ENCODE results near the gene NDUFS8. TPM values are rescaled to one million over a fixed set of nuclear protein-coding genes. Genes with fewer than 3 reads are reported as not detected.
"Not testable (repeated sequence)": the region's sequence is repeated elsewhere in the genome, so short reads cannot be mapped to it uniquely, and the experiment has no call there.

NDUFS8 gene
- 104 TPM for polyA plus RNA-seq (2013, experiment 1 of 2)
- 106 TPM for polyA plus RNA-seq (2013, experiment 2 of 2)

DNA sequence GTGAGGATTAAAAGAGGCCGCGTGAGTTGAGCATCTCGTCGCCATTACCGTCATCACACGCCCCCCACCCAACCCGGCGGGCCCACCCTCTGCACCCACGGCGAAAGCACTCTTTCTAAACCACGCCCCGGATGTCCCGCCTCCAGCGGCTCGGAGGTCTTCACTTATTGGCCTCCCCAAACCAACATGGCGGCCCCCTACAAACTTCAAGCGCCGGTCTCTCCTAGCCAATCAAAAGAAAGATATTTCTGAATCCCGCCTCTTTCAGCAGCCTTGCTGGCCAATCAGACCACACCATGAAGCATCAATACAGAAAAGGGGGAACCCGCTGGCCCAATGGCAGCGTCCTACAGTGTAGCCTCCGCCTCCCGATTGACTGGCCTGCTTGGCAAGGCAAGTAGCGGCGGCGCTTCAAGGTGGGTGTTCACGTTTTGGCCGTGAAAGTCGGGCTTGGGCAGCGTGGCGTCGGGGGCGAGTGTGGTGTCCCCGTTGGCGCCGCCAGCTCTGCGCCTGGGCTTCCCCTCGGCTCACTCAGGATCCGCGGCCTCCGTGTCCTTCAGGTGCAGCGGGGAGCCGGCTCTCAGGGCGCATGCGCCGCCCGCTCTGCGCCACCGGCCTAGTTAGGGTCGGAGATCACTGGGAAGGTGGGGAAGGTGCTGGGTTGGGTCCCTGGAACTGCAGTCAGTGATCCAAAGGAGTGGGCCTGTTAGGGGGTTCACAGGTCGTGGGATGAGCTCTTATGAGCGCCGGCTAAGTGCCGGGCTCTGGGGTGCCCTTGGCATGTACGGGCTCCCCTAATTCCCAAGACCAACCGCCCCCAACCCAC is at the start of gene NDUFS8:
TSS of gene NDUFS8 (plus strand) at position 364 of the 826 bp plus-strand sequence. CDS start 1,471 bp downstream, outside the sequence.
- H3K27me3 ChIP-seq (ENCODE audit: control insufficient read depth in 1 of 2, insufficient read depth in 1 of 2, low read length in 2 of 2), result no peaks in the 10 kb centered on the region
- peak within 1 kb of the TSS; percentile 75 for H2AFZ ChIP-seq (ENCODE audit: low read depth, low read length)
- peak within 1 kb of the TSS; percentile 62 for H3K4me2 ChIP-seq (ENCODE audit: low read length, poor library complexity, severe bottlenecking)
- DNase-seq, result peak; percentile 99
- H3K18ac ChIP-seq (ENCODE audit: low read depth in 1 of 2, low read length in 2 of 2), result peak within 1 kb of the TSS; percentile 87 to 93
- H2BK120ac ChIP-seq (ENCODE audit: low read depth, low read length), result no peak within 1 kb of the TSS
- H3K23ac ChIP-seq (ENCODE audit: low read length in 2 of 2), result peak within 1 kb of the TSS in 1 of 2 experiments; percentile 91
- H3K14ac ChIP-seq (ENCODE audit: low read length in 2 of 2), result peak within 1 kb of the TSS in 1 of 2 experiments; percentile 91
- H3K9ac ChIP-seq (ENCODE audit: low read length), result peak within 1 kb of the TSS; percentile 92
- H3K4ac ChIP-seq (ENCODE audit: low read depth in 1 of 2, low read length in 2 of 2), result peak within 1 kb of the TSS; percentile 36 to 93
- H4K91ac ChIP-seq (ENCODE audit: low read length), result peak within 1 kb of the TSS; percentile 95
- peaks cover 36 to 38% of the 10 kb centered on the region in 2 experiments for H3K36me3 ChIP-seq (ENCODE audit: control insufficient read depth in 1 of 2, insufficient read depth in 2 of 2, low read depth in 1 of 2, low read length in 2 of 2)
- peak within 1 kb of the TSS; percentile 97 for H4K8ac ChIP-seq (ENCODE audit: low read length)
- no peaks in the 10 kb centered on the region for H3K9me3 ChIP-seq (ENCODE audit: control insufficient read depth, low read length)
- H3K4me1 ChIP-seq (ENCODE audit: control insufficient read depth, insufficient read depth, low read depth, low read length), result peaks cover 52% of the 10 kb centered on the region
- peak within 1 kb of the TSS; percentile 86 to 92 for H3K4me3 ChIP-seq (ENCODE audit: insufficient read depth in 1 of 2, low read depth in 1 of 2, low read length in 2 of 2)
- H3K27ac ChIP-seq (ENCODE audit: low read length, poor library complexity, severe bottlenecking), result peak within 1 kb of the TSS; percentile 35
- H2BK12ac ChIP-seq (ENCODE audit: low read length in 2 of 2), result peak within 1 kb of the TSS in 1 of 2 experiments; percentile 42
- peaks cover 22% of the 10 kb centered on the region for H3K79me1 ChIP-seq (replicated peaks; ENCODE audit: low read length, poor library complexity, severe bottlenecking)
- H2BK5ac ChIP-seq (ENCODE audit: low read depth, low read length, poor library complexity, severe bottlenecking), result peak within 1 kb of the TSS; percentile 71
- peak within 1 kb of the TSS; percentile 78 for H2BK15ac ChIP-seq (ENCODE audit: low read depth, poor library complexity, severe bottlenecking)
- WGBS, result 3% methylated on average over 51 of the region's 56 CpGs
- H2AK5ac ChIP-seq (ENCODE audit: low read length, severe bottlenecking), result peak within 1 kb of the TSS; percentile 24

GRCh38 chr11:67981226-67981625 is 49.3 kb upstream of the NDUFS8 start:
- not testable (repeated sequence) for H3K4me2 ChIP-seq (ENCODE audit: low read length, poor library complexity, severe bottlenecking); H2BK15ac ChIP-seq (ENCODE audit: low read depth, poor library complexity, severe bottlenecking); H3K4me1 ChIP-seq (ENCODE audit: control insufficient read depth, insufficient read depth, low read depth, low read length); H3K14ac ChIP-seq (ENCODE audit: low read length in 2 of 2); H3K27ac ChIP-seq (ENCODE audit: low read length, poor library complexity, severe bottlenecking); H3K79me1 ChIP-seq (replicated peaks; ENCODE audit: low read length, poor library complexity, severe bottlenecking); H4K91ac ChIP-seq (ENCODE audit: low read length); H3K36me3 ChIP-seq (ENCODE audit: control insufficient read depth in 1 of 2, insufficient read depth in 2 of 2, low read depth in 1 of 2, low read length in 2 of 2); DNase-seq; H2AK5ac ChIP-seq (ENCODE audit: low read length, severe bottlenecking); H2BK12ac ChIP-seq (ENCODE audit: low read length in 2 of 2); H3K4ac ChIP-seq (ENCODE audit: low read depth in 1 of 2, low read length in 2 of 2); H3K23ac ChIP-seq (ENCODE audit: low read length in 2 of 2); H2BK5ac ChIP-seq (ENCODE audit: low read depth, low read length, poor library complexity, severe bottlenecking); H2AFZ ChIP-seq (ENCODE audit: low read depth, low read length); H4K8ac ChIP-seq (ENCODE audit: low read length); H3K18ac ChIP-seq (ENCODE audit: low read depth in 1 of 2, low read length in 2 of 2); H3K9ac ChIP-seq (ENCODE audit: low read length); H3K9me3 ChIP-seq (ENCODE audit: control insufficient read depth, low read length); H2BK120ac ChIP-seq (ENCODE audit: low read depth, low read length); H3K4me3 ChIP-seq (ENCODE audit: insufficient read depth in 1 of 2, low read depth in 1 of 2, low read length in 2 of 2)
- 89% methylated on average over 10 of the region's 10 CpGs for WGBS
- peaks cover 4 to 29% of the 10 kb centered on the region in 2 experiments for H3K27me3 ChIP-seq (ENCODE audit: control insufficient read depth in 1 of 2, insufficient read depth in 1 of 2, low read length in 2 of 2)

DNA sequence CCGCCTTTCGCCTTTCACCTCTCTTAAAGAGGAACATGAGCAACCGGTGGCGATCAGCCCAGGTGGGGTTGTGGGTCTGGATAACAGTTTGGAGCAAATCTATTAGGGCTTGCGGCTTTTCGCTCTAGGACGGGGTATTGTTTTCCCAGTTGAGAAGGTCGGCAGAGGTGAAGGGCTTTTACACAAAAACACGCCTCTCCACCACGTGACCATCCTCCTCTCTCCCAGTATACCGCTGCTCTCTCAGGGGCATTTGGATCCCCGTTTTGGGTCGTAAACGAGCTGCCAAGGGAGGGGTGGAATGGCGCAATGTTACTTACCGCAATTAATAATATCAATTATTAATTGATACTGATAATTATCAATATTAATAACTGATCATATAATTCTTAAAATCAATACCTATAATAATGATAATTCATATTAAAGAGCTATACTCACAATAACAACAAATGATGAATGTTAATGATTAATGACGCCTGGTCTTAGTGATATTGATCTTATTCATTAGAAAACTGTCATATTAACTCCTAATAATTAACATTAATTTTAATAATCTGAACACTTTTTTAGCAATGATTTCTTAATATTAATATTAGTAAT is 48.1 kb upstream of the NDUFS8 start:
- not testable (repeated sequence) for H3K23ac ChIP-seq (ENCODE audit: low read length in 2 of 2); H3K4me1 ChIP-seq (ENCODE audit: control insufficient read depth, insufficient read depth, low read depth, low read length); H3K4me2 ChIP-seq (ENCODE audit: low read length, poor library complexity, severe bottlenecking); DNase-seq; H2BK120ac ChIP-seq (ENCODE audit: low read depth, low read length); H2AFZ ChIP-seq (ENCODE audit: low read depth, low read length); H3K36me3 ChIP-seq (ENCODE audit: control insufficient read depth in 1 of 2, insufficient read depth in 2 of 2, low read depth in 1 of 2, low read length in 2 of 2); H2AK5ac ChIP-seq (ENCODE audit: low read length, severe bottlenecking); H3K4ac ChIP-seq (ENCODE audit: low read depth in 1 of 2, low read length in 2 of 2); H4K91ac ChIP-seq (ENCODE audit: low read length); H3K9me3 ChIP-seq (ENCODE audit: control insufficient read depth, low read length); H3K14ac ChIP-seq (ENCODE audit: low read length in 2 of 2); H3K4me3 ChIP-seq (ENCODE audit: insufficient read depth in 1 of 2, low read depth in 1 of 2, low read length in 2 of 2); H3K9ac ChIP-seq (ENCODE audit: low read length); H2BK15ac ChIP-seq (ENCODE audit: low read depth, poor library complexity, severe bottlenecking); H2BK12ac ChIP-seq (ENCODE audit: low read length in 2 of 2); H2BK5ac ChIP-seq (ENCODE audit: low read depth, low read length, poor library complexity, severe bottlenecking); H3K79me1 ChIP-seq (replicated peaks; ENCODE audit: low read length, poor library complexity, severe bottlenecking); H3K18ac ChIP-seq (ENCODE audit: low read depth in 1 of 2, low read length in 2 of 2); H4K8ac ChIP-seq (ENCODE audit: low read length); H3K27ac ChIP-seq (ENCODE audit: low read length, poor library complexity, severe bottlenecking)
- H3K27me3 ChIP-seq (ENCODE audit: control insufficient read depth in 1 of 2, insufficient read depth in 1 of 2, low read length in 2 of 2), result peaks cover 4 to 24% of the 10 kb centered on the region in 2 experiments
- WGBS, result 82% methylated on average over 7 of the region's 17 CpGs

DNA sequence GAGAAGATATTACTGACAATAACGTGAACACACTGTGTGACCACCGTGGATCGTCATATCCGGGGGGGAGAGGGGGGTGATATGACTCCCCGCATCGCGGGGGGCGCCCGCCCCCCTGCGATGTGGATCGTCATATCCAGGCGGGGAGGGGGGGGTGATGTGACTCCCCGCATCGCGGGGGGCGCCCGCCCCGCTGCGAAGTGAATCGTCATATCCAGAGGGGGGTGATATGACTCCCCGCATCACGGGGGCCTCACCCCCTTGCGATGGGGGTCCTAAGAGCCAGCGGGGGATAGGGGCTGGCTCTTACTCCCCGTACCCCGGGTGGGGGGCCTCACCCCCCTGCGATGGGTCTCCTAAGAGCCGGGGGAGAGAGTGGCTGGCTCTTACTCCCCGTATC is 46.5 kb upstream of the NDUFS8 start:
- H3K9ac ChIP-seq (ENCODE audit: low read length), result no peak overlapping the region
- H2BK120ac ChIP-seq (ENCODE audit: low read depth, low read length), result no peak overlapping the region
- WGBS, result 87% methylated on average over 28 of the region's 29 CpGs
- H2BK5ac ChIP-seq (ENCODE audit: low read depth, low read length, poor library complexity, severe bottlenecking), result no peak overlapping the region
- H3K79me1 ChIP-seq (replicated peaks; ENCODE audit: low read length, poor library complexity, severe bottlenecking), result no peaks in the 10 kb centered on the region
- no peak for DNase-seq
- H3K36me3 ChIP-seq (ENCODE audit: control insufficient read depth in 1 of 2, insufficient read depth in 2 of 2, low read depth in 1 of 2, low read length in 2 of 2), result no peaks in the 10 kb centered on the region
- H2BK12ac ChIP-seq (ENCODE audit: low read length in 2 of 2), result no peak overlapping the region
- H3K27ac ChIP-seq (ENCODE audit: low read length, poor library complexity, severe bottlenecking), result no peak overlapping the region
- H2AK5ac ChIP-seq (ENCODE audit: low read length, severe bottlenecking), result no peak overlapping the region
- H3K4me3 ChIP-seq (ENCODE audit: insufficient read depth in 1 of 2, low read depth in 1 of 2, low read length in 2 of 2), result no peak overlapping the region
- no peak overlapping the region for H4K8ac ChIP-seq (ENCODE audit: low read length)
- no peak overlapping the region for H2AFZ ChIP-seq (ENCODE audit: low read depth, low read length)
- no peaks in the 10 kb centered on the region for H3K4me1 ChIP-seq (ENCODE audit: control insufficient read depth, insufficient read depth, low read depth, low read length)
- no peak overlapping the region for H2BK15ac ChIP-seq (ENCODE audit: low read depth, poor library complexity, severe bottlenecking)
- H3K9me3 ChIP-seq (ENCODE audit: control insufficient read depth, low read length), result no peaks in the 10 kb centered on the region
- H3K18ac ChIP-seq (ENCODE audit: low read depth in 1 of 2, low read length in 2 of 2), result no peak overlapping the region
- H4K91ac ChIP-seq (ENCODE audit: low read length), result no peak overlapping the region
- peaks cover 4 to 12% of the 10 kb centered on the region in 2 experiments for H3K27me3 ChIP-seq (ENCODE audit: control insufficient read depth in 1 of 2, insufficient read depth in 1 of 2, low read length in 2 of 2)
- no peak overlapping the region for H3K4ac ChIP-seq (ENCODE audit: low read depth in 1 of 2, low read length in 2 of 2)
- H3K14ac ChIP-seq (ENCODE audit: low read length in 2 of 2), result no peak overlapping the region
- H3K4me2 ChIP-seq (ENCODE audit: low read length, poor library complexity, severe bottlenecking), result no peak overlapping the region
- no peak overlapping the region for H3K23ac ChIP-seq (ENCODE audit: low read length in 2 of 2)

Measured in mesenchymal stem cell (in vitro differentiated cells and primary cell).